ENCODE data around the gene SOCS3.

Gene SOCS3

DNA sequence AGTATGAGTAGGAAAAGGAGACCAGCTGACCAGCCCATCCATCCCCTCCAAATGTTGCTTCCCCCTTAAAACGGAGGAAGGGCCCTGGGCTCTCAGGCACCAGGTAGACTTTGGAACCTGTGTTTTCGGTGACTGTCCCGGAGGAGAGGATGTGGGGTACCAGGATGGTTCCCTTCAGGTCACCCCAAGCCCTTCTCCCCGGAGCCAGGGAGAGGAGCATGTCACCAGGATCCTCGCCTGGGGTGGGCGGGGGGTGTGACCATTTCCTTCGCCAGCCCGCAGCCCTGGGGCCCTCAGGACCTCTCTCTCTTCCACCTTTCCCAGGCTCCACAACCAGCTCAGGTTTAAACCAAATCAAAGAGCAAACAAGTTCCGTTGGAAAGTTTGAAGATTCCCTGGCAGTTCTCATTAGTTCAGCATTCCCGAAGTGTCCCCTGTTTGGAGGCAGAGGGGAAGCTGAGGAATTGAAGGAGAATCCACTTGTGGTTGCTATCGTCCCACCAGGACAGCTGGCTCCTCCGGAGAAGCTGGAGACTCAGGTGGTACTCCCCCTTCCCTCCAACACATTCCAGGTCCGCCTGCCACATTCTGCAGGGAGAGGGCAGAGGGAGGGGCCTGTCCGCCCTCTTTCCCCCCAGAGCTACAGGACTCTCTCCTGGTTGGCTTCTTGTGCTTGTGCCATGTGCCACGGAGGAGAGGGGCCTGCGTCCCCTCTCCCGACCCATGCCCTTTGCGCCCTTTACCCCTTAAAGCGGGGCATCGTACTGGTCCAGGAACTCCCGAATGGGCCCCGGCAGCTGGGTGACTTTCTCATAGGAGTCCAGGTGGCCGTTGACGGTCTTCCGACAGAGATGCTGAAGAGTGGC is 2.0 kb downstream of the SOCS3 start:
- no peaks in the 10 kb centered on the region for H3K79me2 ChIP-seq (ENCODE audit: control insufficient read depth, low read length)
- TF ChIP-seq EZH2phosphoT487 (IDR thresholded peaks at IDR 0.05; ENCODE audit: borderline replicate concordance, low read length): no peak
- TF ChIP-seq, protein P1, sequence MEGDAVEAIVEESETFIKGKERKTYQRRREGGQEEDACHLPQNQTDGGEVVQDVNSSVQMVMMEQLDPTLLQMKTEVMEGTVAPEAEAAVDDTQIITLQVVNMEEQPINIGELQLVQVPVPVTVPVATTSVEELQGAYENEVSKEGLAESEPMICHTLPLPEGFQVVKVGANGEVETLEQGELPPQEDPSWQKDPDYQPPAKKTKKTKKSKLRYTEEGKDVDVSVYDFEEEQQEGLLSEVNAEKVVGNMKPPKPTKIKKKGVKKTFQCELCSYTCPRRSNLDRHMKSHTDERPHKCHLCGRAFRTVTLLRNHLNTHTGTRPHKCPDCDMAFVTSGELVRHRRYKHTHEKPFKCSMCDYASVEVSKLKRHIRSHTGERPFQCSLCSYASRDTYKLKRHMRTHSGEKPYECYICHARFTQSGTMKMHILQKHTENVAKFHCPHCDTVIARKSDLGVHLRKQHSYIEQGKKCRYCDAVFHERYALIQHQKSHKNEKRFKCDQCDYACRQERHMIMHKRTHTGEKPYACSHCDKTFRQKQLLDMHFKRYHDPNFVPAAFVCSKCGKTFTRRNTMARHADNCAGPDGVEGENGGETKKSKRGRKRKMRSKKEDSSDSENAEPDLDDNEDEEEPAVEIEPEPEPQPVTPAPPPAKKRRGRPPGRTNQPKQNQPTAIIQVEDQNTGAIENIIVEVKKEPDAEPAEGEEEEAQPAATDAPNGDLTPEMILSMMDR (IDR thresholded peaks at IDR 0.05; ENCODE audit: low read depth, low read length, poor library complexity, severe bottlenecking): no peak
- no peaks in the 10 kb centered on the region for H3K9me2 ChIP-seq (replicated peaks; ENCODE audit: control insufficient read depth, low read length)
- no peak overlapping the region for H3K27ac ChIP-seq (ENCODE audit: low read depth, low read length)
- H3F3A ChIP-seq (ENCODE audit: control insufficient read depth, insufficient read depth): no peaks in the 10 kb centered on the region; the same call in 1 of the 2 replicates
- H3K36me3 ChIP-seq (ENCODE audit: control insufficient read depth, low read length): no peaks in the 10 kb centered on the region
- no peak overlapping the region for H3K4me3 ChIP-seq (ENCODE audit: low read length)
- H3K4me2 ChIP-seq (ENCODE audit: low read length): no peak overlapping the region
- H3K4me1 ChIP-seq (ENCODE audit: control insufficient read depth, low read length): peaks cover 44% of the 10 kb centered on the region
- H3K9me3 ChIP-seq (ENCODE audit: control insufficient read depth, insufficient read depth, low read length): no peaks in the 10 kb centered on the region
- peaks cover 87% of the 10 kb centered on the region for H3K27me3 ChIP-seq (ENCODE audit: control insufficient read depth, low read length)
- peaks cover 8% of the 10 kb centered on the region for H4K20me1 ChIP-seq (ENCODE audit: control insufficient read depth, insufficient read depth, low read depth, low read length)

DNA sequence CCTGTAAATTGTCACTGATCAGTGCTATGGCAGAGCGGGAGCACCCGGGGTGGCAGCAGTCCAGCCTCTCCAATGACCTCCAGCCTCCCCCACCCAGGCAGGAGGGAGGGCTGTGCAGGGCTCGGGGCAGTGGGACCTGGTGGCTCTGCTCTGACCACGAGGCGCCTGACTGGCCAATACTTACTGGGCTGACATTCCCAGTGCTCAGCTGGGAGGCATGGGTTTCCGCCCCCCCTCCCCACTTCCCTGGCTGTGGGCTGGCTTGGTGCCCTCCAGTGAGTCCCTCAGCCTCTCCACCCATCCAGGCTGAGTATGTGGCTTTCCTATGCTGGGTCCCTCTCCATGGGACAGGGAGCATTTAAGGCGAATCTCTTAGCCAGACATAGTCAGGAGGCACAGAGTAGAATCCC is 2.7 kb downstream of the SOCS3 start:
- Histone ChIP-seq H3K4me3 (ENCODE audit: low read length) (no peak overlapping the region), H3K27me3 (ENCODE audit: control insufficient read depth, low read length) (peaks cover 85% of the 10 kb centered on the region), H3K4me1 (ENCODE audit: control insufficient read depth, low read length) (peaks cover 50% of the 10 kb centered on the region), H3K9me2 (replicated peaks; ENCODE audit: control insufficient read depth, low read length) (no peaks in the 10 kb centered on the region), H4K20me1 (ENCODE audit: control insufficient read depth, insufficient read depth, low read depth, low read length) (peaks cover 8% of the 10 kb centered on the region), H3K79me2 (ENCODE audit: control insufficient read depth, low read length) (no peaks in the 10 kb centered on the region), H3K36me3 (ENCODE audit: control insufficient read depth, low read length) (no peaks in the 10 kb centered on the region), H3F3A (ENCODE audit: control insufficient read depth, insufficient read depth) (no peaks in the 10 kb centered on the region; the same call in 1 of the 2 replicates), H3K4me2 (ENCODE audit: low read length) (peak overlapping the region; percentile 63), H3K9me3 (ENCODE audit: control insufficient read depth, insufficient read depth, low read length) (no peaks in the 10 kb centered on the region), H3K27ac (ENCODE audit: low read depth, low read length) (no peak overlapping the region)
- TF ChIP-seq, protein P1 (IDR thresholded peaks at IDR 0.05; ENCODE audit: low read depth, low read length, poor library complexity, severe bottlenecking): no peak
- no peak for TF ChIP-seq EZH2phosphoT487 (IDR thresholded peaks at IDR 0.05; ENCODE audit: borderline replicate concordance, low read length)

DNA sequence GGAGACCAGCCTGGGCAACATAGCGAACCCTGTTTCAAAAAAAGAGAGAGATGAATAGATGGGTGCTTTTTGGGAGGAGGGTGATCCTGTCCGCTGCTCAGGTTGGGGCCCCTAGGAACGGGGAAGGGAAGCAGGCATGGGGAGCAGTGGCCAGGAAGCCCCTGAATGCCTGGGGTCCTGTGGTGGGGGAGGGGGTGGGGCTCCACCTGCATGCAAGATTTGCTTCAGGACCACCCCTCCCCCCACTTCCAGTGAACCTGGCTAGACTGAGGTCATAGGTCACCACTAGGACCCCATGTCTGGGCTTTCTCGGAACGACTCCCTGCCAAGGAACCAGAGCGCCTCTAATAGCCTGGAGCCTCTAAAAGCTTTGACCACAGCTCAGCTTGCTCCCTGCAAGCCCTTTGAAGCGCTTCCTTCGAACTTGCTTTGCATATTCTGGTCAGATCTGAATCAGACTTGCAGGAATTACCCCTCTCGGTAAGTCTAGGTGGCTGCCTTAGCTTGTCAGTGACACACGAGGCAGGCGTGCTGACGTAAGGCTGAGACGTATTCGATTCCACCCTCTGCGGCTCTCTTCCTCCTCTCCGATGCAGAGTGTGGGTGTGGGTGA is 3.7 kb downstream of the SOCS3 start:
- Histone ChIP-seq H3K4me2 (ENCODE audit: low read length) (peak overlapping the region; percentile 63), H3K27ac (ENCODE audit: low read depth, low read length) (no peak overlapping the region)

More for the DNA sequence above, 3.7 kb downstream of the SOCS3 start:
- Histone ChIP-seq H3K4me1 (ENCODE audit: control insufficient read depth, low read length) (peaks cover 60% of the 10 kb centered on the region), H3K4me3 (ENCODE audit: low read length) (peak overlapping the region; percentile 36; the same call in 1 of the 2 replicates), H3K27me3 (ENCODE audit: control insufficient read depth, low read length) (peaks cover 89% of the 10 kb centered on the region), H3K36me3 (ENCODE audit: control insufficient read depth, low read length) (no peaks in the 10 kb centered on the region), H4K20me1 (ENCODE audit: control insufficient read depth, insufficient read depth, low read depth, low read length) (peaks cover 8% of the 10 kb centered on the region), H3K9me3 (ENCODE audit: control insufficient read depth, insufficient read depth, low read length) (no peaks in the 10 kb centered on the region), H3K9me2 (replicated peaks; ENCODE audit: control insufficient read depth, low read length) (no peaks in the 10 kb centered on the region), H3K79me2 (ENCODE audit: control insufficient read depth, low read length) (no peaks in the 10 kb centered on the region), H3F3A (ENCODE audit: control insufficient read depth, insufficient read depth) (no peaks in the 10 kb centered on the region; the same call in 1 of the 2 replicates)
- no peak for TF ChIP-seq EZH2phosphoT487 (IDR thresholded peaks at IDR 0.05; ENCODE audit: borderline replicate concordance, low read length)
- TF ChIP-seq, protein P1 (IDR thresholded peaks at IDR 0.05; ENCODE audit: low read depth, low read length, poor library complexity, severe bottlenecking): no peak

All from DOHH2 (cell line).